H1 (cell line): Measurements from ENCODE around the gene YARS1. TPM values are rescaled to one million over a fixed set of nuclear protein-coding genes. Genes with fewer than 3 reads are reported as not detected.
A peak's percentile ranks its signal among the peaks of the same experiment; 100 is the strongest.

Experiments
- CTCF ChIA-PET: fragments of 300-600 bp; sonication (Branson Sonifier 250); formaldehyde crosslinking; loops from one replicate; lab custom pipeline; 2021; ENCODE audit not compliant: partially characterized antibody; lab: Charles Lee
- POLR2A ChIA-PET: fragments of 300-600 bp; sonication (Branson Sonifier 250); formaldehyde crosslinking; loops from one replicate; lab custom pipeline; 2021; ENCODE audit warnings: inconsistent platforms; ENCODE audit not compliant: partially characterized antibody; lab: Charles Lee
- DNase-seq, 2 experiments: peaks; one replicate each; pipeline versions ENCODE4 v3.0.0 to v3.0.0-alpha.2; 2010 to 2022; ENCODE audit warnings: low spot score in 2 of 2, low read depth in 1 of 2, mixed read lengths in 1 of 2
- FAIRE-seq: peaks from 2 replicates; lab custom pipeline; 2011; peaks lifted over from hg19 to GRCh38; lab: Jason Lieb, UNC
- H2AFZ ChIP-seq: 2 replicates; pipeline ENCODE4 v1.8.1; 2012; ENCODE audit warnings: low read length, inconsistent platforms
- H2AK5ac ChIP-seq: 2 replicates; pipeline ENCODE4 v1.6.1; 2013; ENCODE audit warnings: low read depth, low read length
- H2BK120ac ChIP-seq: replicated peaks from 2 replicates; pipeline ENCODE3; 2013; ENCODE audit warnings: low read depth, low read length, inconsistent platforms
- H2BK12ac ChIP-seq: 2 replicates; pipeline ENCODE4 v1.6.1; 2013; ENCODE audit warnings: low read depth, low read length
- H2BK15ac ChIP-seq: 2 replicates; pipeline ENCODE4 v1.6.1; 2013; ENCODE audit warnings: low read length
- H2BK20ac ChIP-seq: 2 replicates; pipeline ENCODE4 v1.6.1; 2013; ENCODE audit warnings: low read length
- H2BK5ac ChIP-seq: 2 replicates; pipeline ENCODE4 v1.6.1; 2013; ENCODE audit warnings: low read depth, low read length
- H3K14ac ChIP-seq: 2 replicates; pipeline ENCODE4 v1.6.1; 2013; ENCODE audit warnings: inconsistent platforms; ENCODE audit not compliant: insufficient read length
- H3K18ac ChIP-seq: 2 replicates; pipeline ENCODE4 v1.6.1; 2013; ENCODE audit warnings: low read length; ENCODE audit errors: extremely low read depth
- H3K23ac ChIP-seq: 2 replicates; pipeline ENCODE4 v1.6.1; 2013; ENCODE audit warnings: inconsistent platforms; ENCODE audit not compliant: insufficient read length
- H3K23me2 ChIP-seq: 2 replicates; pipeline ENCODE4 v1.6.1; 2013; ENCODE audit warnings: low read depth, low read length
- H3K27ac ChIP-seq: 2 replicates; pipeline ENCODE4 v1.6.1; 2011; ENCODE audit warnings: low read depth, low read length, inconsistent platforms
- H3K27me3 ChIP-seq, 4 experiments: replicated peaks in 1 of 4; 1 replicate in 1 of 4; 2 replicates in 3 of 4; pipeline versions ENCODE4 v1.6.1 to v1.8.1; 2011 to 2013; ENCODE audit warnings: low read length in 3 of 4, mild to moderate bottlenecking in 3 of 4, inconsistent platforms in 2 of 4, mixed read lengths in 2 of 4, moderate library complexity in 1 of 4; ENCODE audit not compliant: control insufficient read depth in 3 of 4, insufficient read depth in 3 of 4; ENCODE audit errors: extremely low read depth in 1 of 4
- H3K36me3 ChIP-seq, 4 experiments: 2 replicates each; pipeline versions ENCODE4 v1.6.1 to v1.8.1; 2011 to 2013; ENCODE audit warnings: mild to moderate bottlenecking in 4 of 4, low read length in 3 of 4, moderate library complexity in 2 of 4, control low read depth in 1 of 4, inconsistent platforms in 1 of 4; ENCODE audit not compliant: insufficient read depth in 4 of 4, control insufficient read depth in 2 of 4
- H3K4ac ChIP-seq: replicated peaks from 2 replicates; pipeline ENCODE3; 2013; ENCODE audit warnings: low read length, low read depth, mixed read lengths, inconsistent platforms; ENCODE audit not compliant: insufficient read length
- H3K4me1 ChIP-seq, 4 experiments: replicated peaks in 1 of 4; 1 replicate in 1 of 4; 2 replicates in 3 of 4; pipeline versions ENCODE4 v1.6.1 to v1.8.1; 2011 to 2013; ENCODE audit warnings: low read length in 3 of 4, inconsistent platforms in 2 of 4, mixed read lengths in 1 of 4; ENCODE audit not compliant: insufficient read depth in 4 of 4, control insufficient read depth in 3 of 4
- H3K4me2 ChIP-seq, 2 experiments: 2 replicates each; pipeline versions ENCODE4 v1.6.1 to v1.8.1; 2011 to 2013; ENCODE audit warnings: low read depth in 2 of 2, low read length in 2 of 2, control low read depth in 1 of 2, inconsistent platforms in 1 of 2, mild to moderate bottlenecking in 1 of 2; ENCODE audit not compliant: insufficient read depth in 1 of 2
- H3K4me3 ChIP-seq, 4 experiments: fragments of 200-600, 300-600 bp in 1 of 4; sonication (generic), shearing (Covaris generic), sonication (Bioruptor Twin) in 1 of 4; 2 replicates each; pipeline versions ENCODE4 v1.5.1 to v1.8.1; 2011 to 2016; ENCODE audit warnings: low read length in 4 of 4, low read depth in 3 of 4, control low read depth in 2 of 4, inconsistent platforms in 2 of 4, mild to moderate bottlenecking in 2 of 4, mixed read lengths in 1 of 4, moderate library complexity in 1 of 4; ENCODE audit not compliant: insufficient read depth in 2 of 4; ENCODE audit errors: extremely low read depth in 1 of 4
- H3K56ac ChIP-seq: replicated peaks from 2 replicates; pipeline ENCODE3; 2013; ENCODE audit warnings: low read depth, mild to moderate bottlenecking, mixed read lengths, low read length, inconsistent platforms; ENCODE audit not compliant: insufficient read length
- H3K79me1 ChIP-seq: 2 replicates; pipeline ENCODE4 v1.6.1; 2013; ENCODE audit warnings: low read depth, low read length, control low read depth
- H3K79me2 ChIP-seq, 2 experiments: 2 replicates each; pipeline versions ENCODE4 v1.6.1 to v1.8.1; 2012 to 2013; ENCODE audit warnings: low read length in 2 of 2, mild to moderate bottlenecking in 2 of 2, inconsistent platforms in 1 of 2; ENCODE audit not compliant: insufficient read depth in 2 of 2, control insufficient read depth in 1 of 2
- H3K9ac ChIP-seq, 4 experiments: replicated peaks in 1 of 4; 1 replicate in 1 of 4; 2 replicates in 3 of 4; pipeline versions ENCODE4 v1.6.1 to v1.8.1; 2011 to 2013; ENCODE audit warnings: low read depth in 3 of 4, low read length in 3 of 4, control low read depth in 2 of 4, mild to moderate bottlenecking in 2 of 4, moderate library complexity in 2 of 4, inconsistent platforms in 1 of 4; ENCODE audit errors: extremely low read depth in 1 of 4
- H3K9me3 ChIP-seq, 2 experiments: 2 replicates each; pipeline versions ENCODE4 v1.6.1 to v1.8.1; 2012 to 2013; ENCODE audit warnings: mild to moderate bottlenecking in 2 of 2, moderate library complexity in 2 of 2, control low read depth in 1 of 2, inconsistent platforms in 1 of 2, low read depth in 1 of 2, low read length in 1 of 2, mixed read lengths in 1 of 2; ENCODE audit not compliant: insufficient read depth in 2 of 2
- H4K20me1 ChIP-seq, 2 experiments: replicated peaks in 1 of 2; 2 replicates each; pipeline versions ENCODE3 to v1.8.1; 2011 to 2013; ENCODE audit warnings: inconsistent platforms in 2 of 2, low read length in 2 of 2, mild to moderate bottlenecking in 1 of 2; ENCODE audit not compliant: insufficient read depth in 2 of 2, control insufficient read depth in 1 of 2
- H4K5ac ChIP-seq: 2 replicates; pipeline ENCODE4 v1.6.1; 2013; ENCODE audit warnings: low read length, low read depth, mixed read lengths, inconsistent platforms; ENCODE audit not compliant: insufficient read length
- H4K8ac ChIP-seq: 2 replicates; pipeline ENCODE4 v1.8.0; 2013; ENCODE audit warnings: mild to moderate bottlenecking, moderate library complexity, low read length, inconsistent platforms; ENCODE audit not compliant: insufficient read depth; ENCODE audit errors: extremely low read depth
- H4K91ac ChIP-seq: replicated peaks from 2 replicates; pipeline ENCODE3; 2013; ENCODE audit warnings: low read length, mixed read lengths, inconsistent platforms; ENCODE audit not compliant: insufficient read length
- CBX8 ChIP-seq: fragments of 300-800, 300-1000 bp; sonication (generic); IDR thresholded peaks from 2 replicates; pipeline ENCODE4 v1.7.1; 2016; ENCODE audit warnings: low read depth, low read length, borderline replicate concordance
- CTBP2 ChIP-seq: IDR thresholded peaks from 2 replicates; pipeline ENCODE4 v1.7.0; 2011; ENCODE audit warnings: borderline replicate concordance, mild to moderate bottlenecking, moderate library complexity, mixed read lengths, low read length; ENCODE audit not compliant: insufficient read depth, insufficient read length
- EGR1 ChIP-seq: IDR thresholded peaks from 2 replicates; pipeline ENCODE4 v1.6.1; 2011; ENCODE audit warnings: low read depth, low read length, borderline replicate concordance
- JUND ChIP-seq: IDR thresholded peaks from 2 replicates; pipeline ENCODE4 v1.6.1; 2011; ENCODE audit warnings: mild to moderate bottlenecking, improper control_type of control experiment, low read length
- RBBP5 ChIP-seq: IDR thresholded peaks from 2 replicates; pipeline ENCODE4 v1.7.1; 2012; ENCODE audit warnings: low read depth, mild to moderate bottlenecking, inconsistent platforms, low read length, moderate library complexity, borderline replicate concordance
- SAP30 ChIP-seq: fragments of 300-600 bp; sonication (generic); IDR thresholded peaks from 2 replicates; pipeline ENCODE4 v1.7.1; 2012; ENCODE audit warnings: low read length, moderate library complexity, mild to moderate bottlenecking, inconsistent platforms; ENCODE audit not compliant: insufficient read depth, insufficient replicate concordance
- SIRT6 ChIP-seq: IDR thresholded peaks from one replicate; pipeline ENCODE4 v1.7.1; 2012; ENCODE audit warnings: low read length, inconsistent platforms
- TEAD4 ChIP-seq: IDR thresholded peaks from 2 replicates; pipeline ENCODE4 v1.6.1; 2012; ENCODE audit warnings: low read depth, low read length, inconsistent platforms, mixed read lengths
- WGBS, 2 experiments: shearing (Covaris generic) in 1 of 2; methylation state at CpG; one replicate each; pipeline versions ENCODE4 v1.1.6 to v1.1.7; 2013 to 2015; ENCODE audit warnings: low lambda C conversion rate in 2 of 2, mixed read lengths in 2 of 2, inconsistent platforms in 1 of 2, low coverage in 1 of 2, missing lambda C conversion rate in 1 of 2; ENCODE audit not compliant: insufficient replicate concordance in 2 of 2, insufficient coverage in 1 of 2, insufficient read length in 1 of 2; ENCODE audit errors: extremely low coverage in 1 of 2, missing lambda C conversion rate in 1 of 2; 5-methylcytosine and 5-hydroxymethylcytosine counted together
- polyA plus RNA-seq, 7 experiments: library from polyadenylated mRNA; depleted of rRNA in 3 of 7; stranded (reverse) in 5 of 7; unstranded in 2 of 7; fragments of >200 nt in 5 of 7; fragments of 200-250 nt in 2 of 7; gene quantifications; 1 replicate in 5 of 7; 2 replicates in 1 of 7; 4 replicates in 1 of 7; pipeline versions ENCODE4 v1.2.1 to v1.2.3, GENCODE V29; 2011 to 2013; ENCODE audit warnings: missing spikeins in 2 of 7, mixed read lengths in 2 of 7
- total RNA-seq: library from RNA; stranded (reverse); fragmentation: NEBNext Ultra II Directional; extraction: Animal tissue kit (Norgen Biotek cat#: 25700); gene quantifications from 2 replicates; pipeline ENCODE4 v1.2.1, GENCODE V29; 2021
- TF ChIP-seq, protein P1 (sequence below): IDR thresholded peaks from 2 replicates; pipeline ENCODE4 v1.6.1; 2012; ENCODE audit warnings: low read length, inconsistent platforms

Gene YARS1
- total and polyA plus RNA-seq, 2 of the 8 experiments (the other 6 are each of a cell fraction or from before 2014, with no cell fraction given) = 47.1 to 226 TPM

DNA sequence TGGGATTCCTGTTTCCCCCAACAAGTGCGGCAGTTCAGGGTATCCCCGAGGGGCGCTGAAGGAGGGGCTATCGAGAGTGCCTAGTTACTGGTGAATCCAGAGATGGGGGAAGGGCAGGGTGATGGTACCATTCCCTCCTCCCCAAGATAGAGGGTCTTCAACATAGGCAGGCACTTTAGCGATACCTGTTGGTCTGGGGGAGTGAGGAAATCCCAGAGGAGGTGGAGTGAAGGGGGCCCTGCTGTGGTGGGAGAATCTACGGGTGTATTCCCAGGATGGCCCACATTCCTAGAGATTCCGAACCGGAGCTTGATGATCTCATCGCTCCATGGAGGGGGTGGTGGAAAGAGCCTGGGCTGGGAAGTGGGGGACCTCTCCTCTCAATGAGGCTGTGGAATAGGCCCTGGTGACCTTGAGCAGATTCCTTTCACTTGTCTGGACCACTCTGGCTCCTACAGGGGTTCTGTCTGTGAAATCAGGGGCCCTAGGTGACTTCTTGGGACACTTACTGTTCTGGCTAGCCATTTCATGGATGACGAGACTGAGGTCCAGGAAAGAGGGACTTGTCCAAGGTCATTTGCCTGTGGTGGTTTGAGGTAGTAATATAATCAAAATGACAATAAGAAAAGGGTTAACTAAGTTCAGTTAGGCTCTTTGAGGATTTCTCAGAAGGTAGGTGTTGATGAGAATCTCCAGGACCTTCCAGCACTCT lies 61.9 kb downstream of the YARS1 start:
- H2BK12ac ChIP-seq = peak overlapping the region; percentile 94
- no peaks in the 10 kb centered on the region; a peak in 1 of 8 replicates for H3K36me3 ChIP-seq
- no peaks in the 10 kb centered on the region for H3K27me3 ChIP-seq
- no peaks in the 10 kb centered on the region for H3K9me3 ChIP-seq
- H3K27ac ChIP-seq = peak overlapping the region; percentile 58
- H3K9ac ChIP-seq = peak overlapping the region in 3 of 4 experiments; percentile 54 to 79 (median 54); a peak in 6 of 7 replicates
- H2BK20ac ChIP-seq = peak overlapping the region; percentile 16
- H4K91ac ChIP-seq = peak overlapping the region; percentile 75
- H2AFZ ChIP-seq = no peak overlapping the region
- peaks cover 29 to 48% (median 31%) of the 10 kb centered on the region in 4 experiments for H3K4me1 ChIP-seq
- no peak overlapping the region for H3K14ac ChIP-seq
- DNase-seq (peak; percentile 54 to 82), FAIRE-seq (no peak)
- H3K79me2 ChIP-seq = peaks cover 8 to 48% of the 10 kb centered on the region in 2 experiments
- 9% methylated on average over 10 of the region's 10 CpGs; no CpG with 5 or more reads in 1 of the 2 experiments for WGBS, 2 experiments
- CTCF ChIA-PET = interaction anchor here (0.6 to 11.2 kb wide), 8 partner anchors 13 to 233 kb away, joined by 3 to 220 read pairs (median 4); no protein-coding TSS in a partner anchor
- no peak overlapping the region for H4K8ac ChIP-seq
- H3K4ac ChIP-seq = no peak overlapping the region
- no peak overlapping the region; the same call in 1 of the 2 replicates for H2BK15ac ChIP-seq
- H3K4me2 ChIP-seq = peak overlapping the region; percentile 85 to 96
- peak overlapping the region; percentile 9 for H3K56ac ChIP-seq
- peaks cover 3% of the 10 kb centered on the region; the same call in 1 of the 2 replicates for H3K79me1 ChIP-seq
- peak overlapping the region; percentile 7 for H4K5ac ChIP-seq
- peak overlapping the region; percentile 39 for H2BK120ac ChIP-seq
- no peak overlapping the region for H3K23ac ChIP-seq
- H3K23me2 ChIP-seq = peaks cover 12% of the 10 kb centered on the region
- peak overlapping the region; percentile 41; the same call in 1 of the 2 replicates for H2AK5ac ChIP-seq
- peak overlapping the region; percentile 79 to 100 (median 94) for H3K4me3 ChIP-seq
- POLR2A ChIA-PET = interaction anchor here (0.6 to 17.2 kb wide), 13 partner anchors 9 to 62 kb away, joined by 3 to 295 read pairs (median 7); partner anchors contain the start of genes S100PBP and YARS1
- H4K20me1 ChIP-seq = peaks cover 4 to 7% of the 10 kb centered on the region in 2 experiments
- H2BK5ac ChIP-seq = peak overlapping the region; percentile 72; the same call in 1 of the 2 replicates
- H3K18ac ChIP-seq = peak overlapping the region; percentile 79
- TF ChIP-seq CTBP2 = peak; percentile 14
- peak; percentile 81; the same call in 1 of the 2 replicates for TF ChIP-seq JUND
- peak; percentile 73; the same call in 1 of the 2 replicates for TF ChIP-seq EGR1
- TF ChIP-seq SIRT6 = no peak
- no peak for TF ChIP-seq CBX8
- TF ChIP-seq, protein P1, sequence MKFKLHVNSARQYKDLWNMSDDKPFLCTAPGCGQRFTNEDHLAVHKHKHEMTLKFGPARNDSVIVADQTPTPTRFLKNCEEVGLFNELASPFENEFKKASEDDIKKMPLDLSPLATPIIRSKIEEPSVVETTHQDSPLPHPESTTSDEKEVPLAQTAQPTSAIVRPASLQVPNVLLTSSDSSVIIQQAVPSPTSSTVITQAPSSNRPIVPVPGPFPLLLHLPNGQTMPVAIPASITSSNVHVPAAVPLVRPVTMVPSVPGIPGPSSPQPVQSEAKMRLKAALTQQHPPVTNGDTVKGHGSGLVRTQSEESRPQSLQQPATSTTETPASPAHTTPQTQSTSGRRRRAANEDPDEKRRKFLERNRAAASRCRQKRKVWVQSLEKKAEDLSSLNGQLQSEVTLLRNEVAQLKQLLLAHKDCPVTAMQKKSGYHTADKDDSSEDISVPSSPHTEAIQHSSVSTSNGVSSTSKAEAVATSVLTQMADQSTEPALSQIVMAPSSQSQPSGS = 0 out of 2 replicates have a peak, but pooled peaks have one; percentile 60
- 0 out of 2 replicates have a peak, but pooled peaks have one; percentile 72 for TF ChIP-seq RBBP5
- 0 out of 2 replicates have a peak, but pooled peaks have one; percentile 32 for TF ChIP-seq TEAD4
- TF ChIP-seq SAP30 = no peak
